Keratinocyte (primary cell): Measurements from ENCODE around the gene TPCN1. TPM values are rescaled to one million over a fixed set of nuclear protein-coding genes. Genes with fewer than 3 reads are reported as not detected.

Experiments
- DNase-seq: peaks from one replicate; pipeline ENCODE4 v3.0.0-alpha.2; 2011; ENCODE audit warnings: low read depth, missing footprints, low spot score
- FAIRE-seq: peaks from 2 replicates; lab custom pipeline; 2011; peaks lifted over from hg19 to GRCh38; lab: Jason Lieb, UNC
- H2AFZ ChIP-seq: 2 replicates; pipeline ENCODE4 v1.6.0; 2012; ENCODE audit warnings: low read length, control low read depth, inconsistent platforms; ENCODE audit not compliant: control insufficient read depth
- H3K27ac ChIP-seq: 2 replicates; pipeline ENCODE4 v1.5.1; 2011; ENCODE audit warnings: low read length; ENCODE audit not compliant: control insufficient read depth, insufficient read depth
- H3K27me3 ChIP-seq: 3 replicates; pipeline ENCODE4 v1.6.0; 2011; ENCODE audit warnings: low read length; ENCODE audit not compliant: control insufficient read depth, insufficient read depth; ENCODE audit errors: extremely low read depth
- H3K36me3 ChIP-seq, 2 experiments: 2 replicates in 1 of 2; 3 replicates in 1 of 2; pipeline ENCODE4 v1.5.1; 2011; ENCODE audit warnings: low read length in 2 of 2, mild to moderate bottlenecking in 1 of 2; ENCODE audit not compliant: control insufficient read depth in 2 of 2, insufficient read depth in 2 of 2; ENCODE audit errors: extremely low read depth in 1 of 2
- H3K4me1 ChIP-seq: 3 replicates; pipeline ENCODE4 v1.5.1; 2011; ENCODE audit warnings: low read length; ENCODE audit not compliant: control insufficient read depth, insufficient read depth; ENCODE audit errors: extremely low read depth
- H3K4me2 ChIP-seq: 3 replicates; pipeline ENCODE4 v1.6.0; 2011; ENCODE audit warnings: low read depth, low read length; ENCODE audit not compliant: control insufficient read depth, insufficient read depth; ENCODE audit errors: extremely low read depth
- H3K4me3 ChIP-seq, 3 experiments: fragments of 200-600 bp in 1 of 3; sonication (generic) in 1 of 3; 2 replicates in 2 of 3; 3 replicates in 1 of 3; pipeline ENCODE4 v1.5.1; 2011 to 2016; ENCODE audit warnings: low read length in 3 of 3, mild to moderate bottlenecking in 3 of 3, control low read depth in 2 of 3, inconsistent platforms in 1 of 3, low read depth in 1 of 3, mixed read lengths in 1 of 3, mixed run types in 1 of 3, moderate library complexity in 1 of 3; ENCODE audit not compliant: control insufficient read depth in 2 of 3, insufficient read depth in 2 of 3; ENCODE audit errors: extremely low read depth in 1 of 3
- H3K79me2 ChIP-seq: 2 replicates; pipeline ENCODE4 v1.6.0; 2012; ENCODE audit warnings: low read length; ENCODE audit not compliant: control insufficient read depth, insufficient read depth
- H3K9ac ChIP-seq: 3 replicates; pipeline ENCODE4 v1.6.0; 2011; ENCODE audit warnings: low read length; ENCODE audit not compliant: control insufficient read depth, insufficient read depth; ENCODE audit errors: extremely low read depth
- H3K9me1 ChIP-seq: 3 replicates; pipeline ENCODE4 v1.6.0; 2011; ENCODE audit warnings: low read length; ENCODE audit not compliant: control insufficient read depth, insufficient read depth; ENCODE audit errors: extremely low read depth
- H3K9me3 ChIP-seq: 2 replicates; pipeline ENCODE4 v1.5.1; 2012; ENCODE audit warnings: low read depth, low read length; ENCODE audit not compliant: control insufficient read depth
- H4K20me1 ChIP-seq: 3 replicates; pipeline ENCODE4 v1.6.0; 2011; ENCODE audit warnings: low read length; ENCODE audit not compliant: control insufficient read depth, insufficient read depth; ENCODE audit errors: extremely low read depth
- EZH2 ChIP-seq: IDR thresholded peaks from one replicate; pipeline ENCODE4 v1.6.1; 2012; ENCODE audit warnings: inconsistent platforms, mild to moderate bottlenecking, low read length, moderate library complexity
- dilution Hi-C: fragments of 300-500 bp; cut with MboI; formaldehyde crosslinking; loops from one replicate; pipeline ENCODE4 v1.7.0; 2020; ENCODE audit warnings: low sequenced_read_pairs; ENCODE audit not compliant: extremely low pct_ligation_motif_present
- polyA plus RNA-seq, 5 experiments: library from polyadenylated mRNA; depleted of rRNA in 3 of 5; stranded (reverse) in 3 of 5; stranded (forward) in 1 of 5; unstranded in 1 of 5; fragments of >200 nt; gene quantifications; 1 replicate in 1 of 5; 2 replicates in 3 of 5; 3 replicates in 1 of 5; pipeline versions ENCODE4 v1.2.1 to v1.2.3, GENCODE V29; 2011 to 2012; ENCODE audit warnings: missing spikeins in 2 of 5, low read depth in 1 of 5, low replicate concordance in 1 of 5
- TF ChIP-seq, protein P1 (sequence below), 3 experiments: IDR thresholded peaks in 1 of 3; conservative IDR thresholded peaks in 1 of 3; optimal IDR thresholded peaks in 1 of 3; 2 replicates in 2 of 3; 3 replicates in 1 of 3; pipeline versions ENCODE3 to v1.5.1; 2011; ENCODE audit warnings: low read length in 3 of 3, mild to moderate bottlenecking in 3 of 3, moderate library complexity in 2 of 3, control low read depth in 1 of 3, inconsistent platforms in 1 of 3; ENCODE audit not compliant: insufficient read depth in 2 of 3; ENCODE audit errors: extremely low read depth in 1 of 3

The TPCN1 gene
- polyA plus RNA-seq, 1 donor (not counting 4 experiments of a cell fraction or from before 2014, with no cell fraction given) = 6.8 TPM

DNA sequence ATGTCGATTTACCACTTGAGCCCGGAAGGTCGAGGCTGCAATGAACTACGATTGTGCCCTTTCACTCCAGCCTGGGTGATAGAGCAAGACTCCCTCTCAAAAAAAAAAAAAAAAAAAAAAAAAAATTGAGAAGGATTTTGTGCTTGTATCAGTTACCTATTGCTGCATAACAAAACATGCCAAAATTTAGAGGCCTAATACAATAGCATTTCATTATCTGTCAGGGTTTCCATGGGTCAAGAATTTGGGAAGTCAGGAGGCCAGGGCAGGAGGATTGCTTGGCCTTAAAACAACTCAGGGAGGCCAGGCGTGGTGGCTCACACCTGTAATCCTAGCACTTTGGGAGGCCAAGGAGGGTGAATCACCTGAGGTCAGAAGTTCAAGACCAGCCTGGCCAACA, 118.3 kb downstream of the TPCN1 start:
- dilution Hi-C loops = no loop called here
- no peaks in the 10 kb centered on the region for H3K27me3 ChIP-seq
- H4K20me1 ChIP-seq = no peaks in the 10 kb centered on the region
- TF ChIP-seq, protein P1, sequence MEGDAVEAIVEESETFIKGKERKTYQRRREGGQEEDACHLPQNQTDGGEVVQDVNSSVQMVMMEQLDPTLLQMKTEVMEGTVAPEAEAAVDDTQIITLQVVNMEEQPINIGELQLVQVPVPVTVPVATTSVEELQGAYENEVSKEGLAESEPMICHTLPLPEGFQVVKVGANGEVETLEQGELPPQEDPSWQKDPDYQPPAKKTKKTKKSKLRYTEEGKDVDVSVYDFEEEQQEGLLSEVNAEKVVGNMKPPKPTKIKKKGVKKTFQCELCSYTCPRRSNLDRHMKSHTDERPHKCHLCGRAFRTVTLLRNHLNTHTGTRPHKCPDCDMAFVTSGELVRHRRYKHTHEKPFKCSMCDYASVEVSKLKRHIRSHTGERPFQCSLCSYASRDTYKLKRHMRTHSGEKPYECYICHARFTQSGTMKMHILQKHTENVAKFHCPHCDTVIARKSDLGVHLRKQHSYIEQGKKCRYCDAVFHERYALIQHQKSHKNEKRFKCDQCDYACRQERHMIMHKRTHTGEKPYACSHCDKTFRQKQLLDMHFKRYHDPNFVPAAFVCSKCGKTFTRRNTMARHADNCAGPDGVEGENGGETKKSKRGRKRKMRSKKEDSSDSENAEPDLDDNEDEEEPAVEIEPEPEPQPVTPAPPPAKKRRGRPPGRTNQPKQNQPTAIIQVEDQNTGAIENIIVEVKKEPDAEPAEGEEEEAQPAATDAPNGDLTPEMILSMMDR (optimal IDR thresholded peaks at IDR 0.05 in 1 of 3, IDR thresholded peaks at IDR 0.05 in 1 of 3, conservative IDR thresholded peaks at IDR 0.05 in 1 of 3; ENCODE audit: extremely low read depth in 1 of 3, insufficient read depth in 2 of 3, low read length in 3 of 3) = no peak
- TF ChIP-seq EZH2 = no peak
- no peaks in the 10 kb centered on the region for H3K9me1 ChIP-seq
- H3K9me3 ChIP-seq = no peaks in the 10 kb centered on the region
- H3K4me2 ChIP-seq = no peak overlapping the region
- no peak overlapping the region for H2AFZ ChIP-seq
- no peak overlapping the region for H3K9ac ChIP-seq
- no peaks in the 10 kb centered on the region for H3K79me2 ChIP-seq
- H3K36me3 ChIP-seq = no peaks in the 10 kb centered on the region
- no peak overlapping the region for H3K4me3 ChIP-seq
- no peak overlapping the region for H3K27ac ChIP-seq
- H3K4me1 ChIP-seq = no peaks in the 10 kb centered on the region
- no peak for FAIRE-seq
- DNase-seq = no peak

DNA sequence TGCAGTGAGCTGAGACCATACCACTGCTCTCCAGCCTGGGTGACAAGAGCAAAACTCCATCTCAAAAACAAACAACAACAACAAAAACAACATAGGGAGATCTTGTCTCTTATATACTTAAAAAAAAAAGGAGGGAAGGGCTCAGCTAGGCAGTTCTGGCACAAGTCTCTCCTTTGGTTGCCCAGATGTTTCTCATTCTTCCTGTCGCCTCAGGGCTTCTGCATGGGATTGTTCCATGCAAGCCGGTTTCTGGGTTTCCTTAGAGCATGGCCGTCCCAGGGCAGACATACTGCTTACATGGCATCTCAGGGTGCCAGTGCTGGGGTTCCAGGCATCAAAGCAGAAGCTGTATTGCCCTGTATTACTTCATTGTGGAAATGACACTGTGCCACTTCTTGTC, 118.8 kb downstream of the TPCN1 start:
- Histone ChIP-seq H3K4me3 (no peak overlapping the region), H4K20me1 (no peaks in the 10 kb centered on the region), H3K4me2 (no peak overlapping the region), H3K36me3 (no peaks in the 10 kb centered on the region), H3K27ac (no peak overlapping the region), H3K9ac (no peak overlapping the region), H3K9me1 (no peaks in the 10 kb centered on the region), H3K9me3 (no peaks in the 10 kb centered on the region), H3K79me2 (no peaks in the 10 kb centered on the region), H3K27me3 (no peaks in the 10 kb centered on the region), H2AFZ (no peak overlapping the region), H3K4me1 (no peaks in the 10 kb centered on the region)
- DNase-seq (no peak), FAIRE-seq (no peak)
- dilution Hi-C loops = no loop called here
- no peak for TF ChIP-seq EZH2

DNA sequence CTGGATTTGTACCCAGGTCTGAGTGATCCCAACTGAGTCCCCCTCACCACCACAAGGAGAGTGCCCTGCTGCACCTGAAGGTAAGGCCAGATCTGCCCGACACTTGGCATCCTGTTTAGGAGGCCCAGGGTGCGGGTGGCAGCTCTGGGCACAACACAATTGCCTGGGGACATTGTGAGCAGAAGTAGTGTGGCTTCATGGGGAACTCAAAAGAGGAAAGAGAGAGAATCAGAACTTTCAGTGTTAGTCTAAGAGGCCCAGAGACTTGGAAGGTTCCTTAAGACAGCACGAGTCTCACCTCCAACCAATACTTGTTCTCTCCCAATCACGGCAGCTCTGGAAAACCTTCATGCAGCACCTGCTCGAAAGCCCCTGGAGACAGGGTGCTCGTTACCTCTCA, 120.3 kb downstream of the TPCN1 start:
- no peak for TF ChIP-seq EZH2
- TF ChIP-seq, protein P1 (optimal IDR thresholded peaks at IDR 0.05 in 1 of 3, IDR thresholded peaks at IDR 0.05 in 1 of 3, conservative IDR thresholded peaks at IDR 0.05 in 1 of 3; ENCODE audit: extremely low read depth in 1 of 3, insufficient read depth in 2 of 3, low read length in 3 of 3) = no peak

More for the DNA sequence above, 120.3 kb downstream of the TPCN1 start:
- Histone ChIP-seq H3K4me3 (no peak overlapping the region), H3K9ac (no peak overlapping the region), H2AFZ (no peak overlapping the region), H3K36me3 (no peaks in the 10 kb centered on the region), H3K27me3 (no peaks in the 10 kb centered on the region), H3K79me2 (no peaks in the 10 kb centered on the region), H3K9me3 (no peaks in the 10 kb centered on the region), H3K4me1 (no peaks in the 10 kb centered on the region), H3K27ac (no peak overlapping the region), H3K4me2 (no peak overlapping the region), H3K9me1 (no peaks in the 10 kb centered on the region), H4K20me1 (no peaks in the 10 kb centered on the region)
- dilution Hi-C loops = no loop called here
- DNase-seq = no peak
- FAIRE-seq = no peak
